NB4 (cell line): ENCODE measurements around the gene GMPR.

Experiments
- MYC ChIP-seq: IDR thresholded peaks from 2 replicates; pipeline ENCODE4 v1.6.1; 2011; ENCODE audit warnings: low read depth, low read length
- POLR2A ChIP-seq: IDR thresholded peaks from 2 replicates; pipeline ENCODE4 v1.6.1; 2011; ENCODE audit warnings: mild to moderate bottlenecking; ENCODE audit not compliant: insufficient read length; ENCODE audit errors: extremely low read depth
- TF ChIP-seq, protein P1 (sequence below): IDR thresholded peaks from one replicate; pipeline ENCODE4 v1.5.1; 2012; ENCODE audit warnings: low read depth, low read length
- TF ChIP-seq, protein P2 (sequence below): IDR thresholded peaks from 2 replicates; pipeline ENCODE4 v1.6.1; 2011; ENCODE audit warnings: low read depth, low read length

DNA sequence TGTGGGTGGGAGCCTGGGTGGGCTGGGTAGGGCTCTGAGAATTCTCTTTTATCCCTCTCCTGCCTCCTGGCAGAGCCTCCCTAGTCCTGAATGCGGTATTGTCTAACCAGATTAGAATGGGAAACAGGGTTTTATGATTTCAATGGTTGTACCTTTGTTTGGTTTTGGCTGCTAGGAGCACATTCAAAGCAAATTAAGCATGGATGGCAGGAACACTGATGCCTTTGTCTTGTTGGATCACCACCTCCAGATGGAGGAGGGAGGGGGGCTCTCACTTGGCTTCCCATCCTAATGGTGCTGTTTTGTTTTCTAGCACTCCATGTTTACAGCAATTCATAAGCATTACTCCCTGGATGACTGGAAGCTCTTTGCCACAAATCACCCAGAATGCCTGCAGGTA lies 11.6 kb downstream of the GMPR start:
- TF ChIP-seq, protein P1, sequence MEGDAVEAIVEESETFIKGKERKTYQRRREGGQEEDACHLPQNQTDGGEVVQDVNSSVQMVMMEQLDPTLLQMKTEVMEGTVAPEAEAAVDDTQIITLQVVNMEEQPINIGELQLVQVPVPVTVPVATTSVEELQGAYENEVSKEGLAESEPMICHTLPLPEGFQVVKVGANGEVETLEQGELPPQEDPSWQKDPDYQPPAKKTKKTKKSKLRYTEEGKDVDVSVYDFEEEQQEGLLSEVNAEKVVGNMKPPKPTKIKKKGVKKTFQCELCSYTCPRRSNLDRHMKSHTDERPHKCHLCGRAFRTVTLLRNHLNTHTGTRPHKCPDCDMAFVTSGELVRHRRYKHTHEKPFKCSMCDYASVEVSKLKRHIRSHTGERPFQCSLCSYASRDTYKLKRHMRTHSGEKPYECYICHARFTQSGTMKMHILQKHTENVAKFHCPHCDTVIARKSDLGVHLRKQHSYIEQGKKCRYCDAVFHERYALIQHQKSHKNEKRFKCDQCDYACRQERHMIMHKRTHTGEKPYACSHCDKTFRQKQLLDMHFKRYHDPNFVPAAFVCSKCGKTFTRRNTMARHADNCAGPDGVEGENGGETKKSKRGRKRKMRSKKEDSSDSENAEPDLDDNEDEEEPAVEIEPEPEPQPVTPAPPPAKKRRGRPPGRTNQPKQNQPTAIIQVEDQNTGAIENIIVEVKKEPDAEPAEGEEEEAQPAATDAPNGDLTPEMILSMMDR: no peak
- TF ChIP-seq POLR2A: no peak
- TF ChIP-seq MYC: no peak
- TF ChIP-seq, protein P2, sequence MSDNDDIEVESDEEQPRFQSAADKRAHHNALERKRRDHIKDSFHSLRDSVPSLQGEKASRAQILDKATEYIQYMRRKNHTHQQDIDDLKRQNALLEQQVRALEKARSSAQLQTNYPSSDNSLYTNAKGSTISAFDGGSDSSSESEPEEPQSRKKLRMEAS: no peak
